NCI-H526 (cell line): ENCODE results near the gene POC5.

Experiments used
- DNase-seq, 2 experiments: peaks; one replicate each; lab custom pipeline; 2025; lab: John Stamatoyannopoulos, UW

Gene POC5

DNA sequence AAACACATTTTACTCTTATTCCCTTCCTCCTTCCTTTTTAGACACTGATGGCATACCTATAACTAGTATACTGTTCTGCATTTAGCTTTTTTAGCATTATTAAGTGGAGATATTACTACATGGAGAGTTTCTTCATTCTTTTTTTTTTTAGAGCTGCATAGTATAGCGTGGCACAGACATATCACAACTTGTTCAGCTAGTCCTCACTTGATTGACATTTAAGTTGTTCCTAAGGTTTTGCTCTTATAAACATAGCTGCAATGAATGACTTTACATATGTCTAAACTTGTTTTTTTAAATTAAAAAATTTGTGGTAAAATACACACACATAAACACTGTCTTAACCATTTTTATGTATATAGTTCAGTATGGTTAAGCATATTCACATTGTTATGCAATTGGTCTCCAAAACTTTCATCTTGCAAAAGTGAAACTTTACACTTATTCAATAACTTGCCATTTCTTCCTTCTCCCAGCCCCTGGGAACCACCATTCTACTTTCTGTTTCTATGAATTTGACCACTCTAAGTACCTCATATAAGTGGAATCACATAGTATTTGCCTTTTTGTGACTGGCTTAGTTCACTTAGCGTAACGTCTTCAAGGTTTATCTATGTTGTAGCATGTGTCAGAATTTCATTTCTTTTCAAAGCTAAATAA, 57.3 kb downstream of the POC5 start:
- no peak for DNase-seq

DNA sequence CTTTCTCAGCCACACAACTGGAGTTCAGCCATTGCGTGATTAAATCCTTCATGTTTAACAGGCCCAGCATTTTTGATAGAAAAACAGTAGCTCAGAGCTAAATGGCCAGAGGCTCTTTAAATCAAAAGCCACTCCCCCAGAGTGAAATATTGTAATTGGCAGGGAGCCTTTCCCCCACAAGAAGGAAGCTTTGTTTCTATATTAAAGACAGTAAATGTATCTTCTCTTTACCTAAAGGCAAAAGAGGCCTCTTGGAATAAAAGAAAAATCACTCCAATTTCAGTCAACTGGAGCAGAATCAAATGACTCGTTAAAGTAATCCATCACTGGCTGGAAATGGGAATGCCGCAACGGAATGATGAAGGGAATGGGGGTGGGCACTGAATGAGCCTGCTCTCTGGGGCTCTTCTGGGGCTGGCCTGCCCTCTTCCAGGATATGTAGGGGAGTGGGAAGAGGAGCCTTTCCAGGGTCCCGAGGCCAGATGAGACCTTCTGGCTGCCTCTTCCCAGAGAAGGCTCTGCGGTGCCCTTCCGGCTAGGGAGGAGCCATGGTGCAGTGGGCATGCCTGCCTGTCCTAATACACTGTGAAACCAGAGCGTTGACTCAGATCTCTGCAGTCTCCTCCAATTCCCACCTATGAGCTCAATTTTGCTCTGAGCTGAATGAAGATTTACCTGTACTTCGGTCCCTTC, 60.8 kb downstream of the POC5 start:
- no peak for DNase-seq

DNA sequence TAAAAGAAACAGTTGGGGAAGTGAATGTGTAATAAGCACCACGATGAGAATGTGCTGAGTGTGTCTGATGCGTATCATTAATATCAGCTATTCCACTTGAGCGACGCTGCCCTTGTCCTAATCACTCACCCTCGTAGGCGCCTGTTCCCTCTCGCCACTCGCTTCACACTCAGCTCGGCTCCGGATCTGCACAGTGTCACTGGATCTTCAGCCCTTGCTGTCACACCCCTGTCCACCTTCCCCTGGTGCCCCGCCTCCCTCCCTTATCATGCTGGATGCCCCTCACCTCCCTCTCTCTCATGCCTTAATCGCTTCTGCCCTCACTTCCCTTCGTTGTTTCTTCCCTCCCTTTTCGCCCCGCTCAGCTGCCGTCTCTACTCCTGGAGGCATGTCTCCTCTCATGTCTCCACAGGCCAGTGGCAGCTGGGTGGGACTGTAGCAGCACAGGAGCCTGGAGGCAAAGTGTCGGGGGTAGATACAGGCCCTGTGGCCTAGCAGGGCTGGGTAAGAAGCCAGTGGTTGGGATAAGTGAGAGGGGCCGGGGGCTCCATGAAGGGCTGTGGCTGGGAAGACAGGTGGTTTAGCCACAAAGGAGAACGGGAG, 62.4 kb downstream of the POC5 start:
- DNase-seq = no peak

DNA sequence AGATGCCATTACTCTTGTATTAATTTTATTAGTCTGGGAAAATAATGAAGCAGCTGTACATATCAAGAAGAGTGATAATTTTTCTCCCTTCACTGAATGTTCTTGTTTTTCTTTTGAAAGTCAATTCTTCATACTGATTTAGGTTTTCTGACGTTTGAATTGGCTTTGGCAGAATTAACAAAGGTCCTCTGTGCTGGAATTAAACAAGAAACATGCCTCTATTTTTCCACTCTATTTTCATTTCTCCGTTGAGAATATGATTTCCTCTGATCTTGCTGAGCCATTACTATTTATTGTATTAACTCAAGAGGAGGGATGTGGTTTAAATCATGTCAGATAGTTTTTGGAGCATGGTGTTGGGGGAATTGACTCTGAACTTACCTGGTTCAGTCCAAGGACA, 63.7 kb downstream of the POC5 start:
- no peak for DNase-seq

DNA sequence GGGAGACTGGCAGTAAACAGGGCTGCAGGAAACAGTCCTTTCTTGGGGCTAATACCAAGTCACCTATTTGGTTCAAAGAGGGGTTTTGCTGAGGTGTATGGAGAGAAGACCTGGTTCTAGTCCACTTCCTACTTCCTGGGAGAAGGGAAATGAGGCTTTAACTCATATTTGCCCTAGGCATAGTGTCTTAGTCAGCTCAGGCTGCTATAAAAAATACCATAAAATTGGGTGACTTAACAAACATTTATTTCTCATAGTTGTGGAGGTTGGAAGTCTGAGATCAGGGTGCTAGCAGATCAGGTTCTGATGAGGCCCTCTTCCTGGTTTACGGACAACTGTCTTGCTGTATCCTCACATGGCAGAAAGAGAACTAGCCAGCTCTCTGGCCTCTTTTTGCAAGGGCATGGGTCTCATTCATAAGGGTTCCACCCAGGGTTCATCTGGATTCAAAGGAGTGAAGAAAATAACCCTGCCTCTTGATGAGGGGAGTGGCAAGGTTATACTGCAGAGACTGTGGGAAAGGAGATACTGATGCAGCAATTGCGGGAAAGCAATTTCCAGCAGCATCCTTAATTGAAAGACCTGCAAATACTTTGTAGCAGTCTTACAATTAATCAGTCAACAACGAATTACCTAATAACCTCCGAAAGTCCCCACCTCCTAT, 65.5 kb downstream of the POC5 start:
- no peak for DNase-seq

DNA sequence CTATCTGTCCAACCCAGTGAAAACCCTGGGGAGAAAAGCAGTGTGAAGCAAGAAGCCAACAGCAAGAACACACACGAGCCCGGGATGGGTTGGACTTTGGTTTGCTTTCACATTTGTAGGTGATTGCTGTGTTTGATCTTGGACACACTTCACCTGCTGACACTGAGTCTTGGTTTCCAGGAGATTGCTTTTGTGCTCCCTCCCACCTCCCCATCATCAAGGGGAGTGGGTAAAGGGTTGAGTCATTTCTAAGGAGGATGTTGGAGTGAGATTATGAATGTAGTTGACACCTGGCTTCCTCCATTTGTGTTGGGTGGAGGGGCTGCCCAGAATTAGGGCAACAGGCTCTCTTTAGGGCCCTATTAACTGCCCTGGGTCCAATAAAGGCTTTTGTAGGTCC, 68.5 kb downstream of the POC5 start:
- no peak for DNase-seq

DNA sequence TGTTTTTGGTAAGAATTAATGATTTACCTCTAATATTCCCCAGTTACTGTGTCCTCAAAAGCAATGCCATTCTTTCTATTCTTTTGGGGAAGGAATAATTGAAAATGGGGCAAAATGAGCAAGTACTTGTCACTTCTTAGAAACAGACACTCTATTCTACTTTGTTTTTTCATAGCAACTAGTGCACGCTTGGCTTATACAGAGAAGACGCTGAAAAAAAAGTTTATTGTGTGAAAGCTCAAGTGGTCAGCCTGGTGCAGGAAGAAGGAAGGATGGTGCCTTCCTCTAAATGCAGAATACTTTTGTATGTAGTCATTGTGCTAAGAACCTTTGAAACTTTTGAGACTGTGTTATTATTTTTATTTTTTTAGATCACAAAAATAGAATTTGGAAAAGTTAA, 76.4 kb downstream of the POC5 start:
- no peak for DNase-seq

DNA sequence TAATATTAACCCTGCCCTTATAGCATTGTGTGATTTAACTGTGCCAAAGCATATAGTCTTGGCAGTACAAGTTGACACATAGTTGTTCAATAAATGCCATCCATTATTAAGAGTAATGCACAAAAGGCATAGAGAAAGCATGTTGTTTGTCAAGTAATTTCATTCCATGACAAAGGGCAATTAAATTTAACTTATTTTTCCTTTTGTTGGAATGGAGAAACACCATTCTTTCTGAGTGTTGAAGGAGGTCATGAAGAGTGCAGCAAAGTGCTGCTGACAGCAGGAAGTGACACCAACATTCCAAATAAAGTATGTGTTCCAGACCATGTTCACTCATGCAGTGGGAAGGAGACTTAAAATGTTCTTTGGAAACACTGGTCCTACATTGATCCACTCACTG, 76.8 kb downstream of the POC5 start:
- no peak for DNase-seq

DNA sequence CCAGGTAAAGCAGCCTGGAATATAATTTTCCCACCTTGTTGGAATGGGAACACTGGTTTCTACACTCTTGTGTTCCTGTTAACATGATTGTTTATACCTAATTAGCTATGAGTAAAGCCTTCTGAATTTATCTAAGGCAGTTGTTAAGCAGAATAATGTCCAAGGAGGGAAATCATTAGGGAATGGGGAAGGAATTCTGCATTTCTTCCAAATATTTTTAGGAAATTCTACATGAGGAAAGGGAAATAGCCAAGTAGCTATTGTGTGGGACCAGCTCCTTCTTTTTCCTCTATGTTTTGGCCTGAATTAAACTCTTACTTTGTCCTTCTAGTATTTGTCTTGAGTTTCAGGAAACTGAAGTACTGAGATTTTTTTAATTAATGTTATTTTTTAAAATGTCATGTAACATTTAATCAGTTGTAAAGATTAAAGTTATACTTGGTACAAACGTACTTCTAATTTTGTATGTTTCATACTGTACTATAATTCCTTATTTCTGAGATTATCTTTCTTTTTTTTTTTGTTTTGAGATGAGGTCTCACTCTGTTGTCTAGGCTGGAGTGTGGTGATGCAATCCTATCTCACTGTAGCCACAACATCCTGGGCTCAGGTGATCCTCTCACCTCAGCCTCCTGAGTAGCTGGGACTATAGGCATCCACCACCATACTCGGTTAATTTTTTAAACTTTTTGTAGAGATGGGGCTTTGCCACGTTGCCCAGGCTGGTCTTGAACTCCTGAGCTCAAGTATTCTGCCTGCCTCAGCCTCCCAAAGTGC, 77.5 kb downstream of the POC5 start:
- no peak for DNase-seq

DNA sequence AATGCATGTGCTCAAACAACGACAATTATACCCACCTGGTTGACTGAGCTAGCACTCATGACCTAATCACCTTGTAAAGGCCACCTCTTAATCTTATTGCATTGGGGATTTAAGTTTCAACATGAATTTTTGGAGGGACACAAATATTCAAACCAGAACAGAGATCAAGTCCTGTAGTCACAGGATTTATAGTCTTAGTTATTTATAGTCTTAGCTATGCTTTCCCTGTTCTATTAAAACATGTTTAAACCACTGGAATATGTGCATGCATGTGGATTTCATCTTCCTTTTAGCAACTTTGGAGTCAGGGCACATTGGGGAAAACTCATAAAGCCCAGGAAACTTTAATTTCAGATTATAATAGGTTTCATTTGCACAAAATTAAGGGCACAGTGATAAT, 79.3 kb downstream of the POC5 start:
- no peak for DNase-seq

DNA sequence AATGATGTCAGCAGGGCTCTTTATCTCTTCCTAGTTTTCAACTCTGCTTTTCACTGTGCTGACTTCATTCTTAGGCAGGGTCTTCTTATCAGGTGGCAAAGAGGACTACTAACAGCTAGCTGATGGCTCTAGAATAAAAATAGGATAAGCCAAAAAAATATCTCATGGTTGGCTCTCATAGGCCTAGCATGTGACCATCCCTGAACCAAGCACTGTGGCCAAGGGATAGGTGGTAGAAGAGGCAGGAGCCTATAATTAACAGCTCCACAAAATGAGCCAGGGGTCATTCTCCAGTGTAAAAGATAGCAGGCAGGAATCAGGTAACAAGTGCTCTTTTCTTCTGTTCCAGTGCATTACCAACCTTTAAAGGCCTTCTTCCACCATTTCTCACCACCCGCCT, 84.9 kb downstream of the POC5 start:
- no peak for DNase-seq

DNA sequence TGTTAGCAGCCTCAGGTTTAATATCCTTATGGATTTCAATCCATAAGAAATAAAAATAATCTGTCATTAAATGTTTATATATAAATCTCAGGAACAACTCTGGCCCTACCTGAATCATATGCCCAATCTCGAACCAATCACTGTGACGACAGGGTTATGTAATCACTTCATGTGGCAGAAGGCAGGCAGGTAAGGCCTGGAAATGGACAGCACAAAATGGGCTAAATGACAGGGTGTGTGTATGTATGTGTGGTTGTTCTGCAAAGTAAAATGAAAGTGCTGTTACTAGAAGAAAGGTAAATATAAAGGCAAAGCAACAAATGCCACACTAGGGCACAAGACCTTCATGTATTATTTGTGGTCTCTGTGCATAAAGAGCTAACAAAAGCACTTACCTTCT, 86.4 kb downstream of the POC5 start:
- DNase-seq = no peak

DNA sequence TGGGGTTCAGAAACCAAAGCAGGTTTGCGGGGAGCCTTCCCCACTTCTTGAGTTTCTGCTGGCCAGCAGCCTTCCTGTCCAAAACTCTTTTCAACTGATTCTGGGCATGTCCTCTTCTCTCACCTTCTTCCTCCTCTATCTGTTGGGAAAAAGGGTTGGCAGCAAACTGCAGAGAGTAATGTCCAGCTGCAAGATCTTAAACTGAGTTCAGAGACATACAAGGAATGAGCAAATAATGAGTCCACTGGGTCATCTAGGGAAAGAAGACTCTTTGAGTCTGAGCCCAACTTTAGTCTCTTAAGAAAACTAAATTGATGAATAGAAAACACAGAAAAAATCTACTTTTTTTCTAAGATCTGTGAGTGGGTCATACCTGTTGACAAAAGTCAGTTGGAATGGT, 89.4 kb downstream of the POC5 start:
- DNase-seq = no peak

DNA sequence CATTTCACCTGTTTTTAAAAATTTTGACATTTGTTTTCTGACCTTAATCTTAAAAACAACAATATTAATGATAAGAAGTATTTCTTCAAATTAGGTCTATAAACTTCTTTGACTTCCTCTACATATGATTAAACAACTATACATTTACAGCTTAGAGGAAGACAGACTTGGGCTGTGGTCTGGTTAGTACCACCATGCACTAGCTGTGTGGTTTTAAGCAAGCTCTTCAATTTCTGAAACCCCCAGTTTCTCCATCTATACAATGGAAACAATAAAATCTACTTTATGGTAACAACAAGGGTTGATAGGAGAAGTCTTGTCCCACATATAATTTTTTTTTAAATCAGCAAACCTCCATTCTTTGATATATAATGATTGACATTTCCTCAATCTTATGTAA, 90.3 kb downstream of the POC5 start:
- DNase-seq = no peak
